ENCODE results near the gene BOD1L1.

DNA sequence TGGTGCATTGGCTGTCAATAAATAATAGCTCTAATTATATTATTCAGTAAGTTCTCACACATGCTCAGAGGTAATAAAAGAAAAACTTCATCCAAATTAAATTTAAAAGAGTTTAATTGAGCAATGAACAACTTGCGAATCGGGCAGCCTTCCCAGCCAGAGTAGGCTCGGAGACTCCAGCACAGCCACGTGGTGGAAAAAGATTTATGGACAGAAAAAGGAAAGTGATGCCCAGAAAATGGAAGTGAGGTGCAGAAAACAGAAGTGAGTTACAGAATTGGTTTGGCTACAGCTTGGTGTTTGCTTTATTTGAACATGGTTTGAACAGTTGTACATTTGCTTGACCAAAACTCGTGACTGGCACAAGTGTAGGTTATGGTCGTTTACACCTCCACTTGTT lies 13.6 kb upstream of the BOD1L1 start:
- TF ChIP-seq, protein P1, sequence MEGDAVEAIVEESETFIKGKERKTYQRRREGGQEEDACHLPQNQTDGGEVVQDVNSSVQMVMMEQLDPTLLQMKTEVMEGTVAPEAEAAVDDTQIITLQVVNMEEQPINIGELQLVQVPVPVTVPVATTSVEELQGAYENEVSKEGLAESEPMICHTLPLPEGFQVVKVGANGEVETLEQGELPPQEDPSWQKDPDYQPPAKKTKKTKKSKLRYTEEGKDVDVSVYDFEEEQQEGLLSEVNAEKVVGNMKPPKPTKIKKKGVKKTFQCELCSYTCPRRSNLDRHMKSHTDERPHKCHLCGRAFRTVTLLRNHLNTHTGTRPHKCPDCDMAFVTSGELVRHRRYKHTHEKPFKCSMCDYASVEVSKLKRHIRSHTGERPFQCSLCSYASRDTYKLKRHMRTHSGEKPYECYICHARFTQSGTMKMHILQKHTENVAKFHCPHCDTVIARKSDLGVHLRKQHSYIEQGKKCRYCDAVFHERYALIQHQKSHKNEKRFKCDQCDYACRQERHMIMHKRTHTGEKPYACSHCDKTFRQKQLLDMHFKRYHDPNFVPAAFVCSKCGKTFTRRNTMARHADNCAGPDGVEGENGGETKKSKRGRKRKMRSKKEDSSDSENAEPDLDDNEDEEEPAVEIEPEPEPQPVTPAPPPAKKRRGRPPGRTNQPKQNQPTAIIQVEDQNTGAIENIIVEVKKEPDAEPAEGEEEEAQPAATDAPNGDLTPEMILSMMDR (IDR thresholded peaks at IDR 0.05) = no peak
- TF ChIP-seq EZH2 (IDR thresholded peaks at IDR 0.05; ENCODE audit: borderline replicate concordance, insufficient read depth, low read depth, low read length, poor library complexity, severe bottlenecking) = no peak

All from B cell (primary cell).